ENCODE results near the gene CD79B. TPM values are rescaled to one million over a fixed set of nuclear protein-coding genes. Genes with fewer than 3 reads are reported as not detected.

CD79B gene
- total and polyA plus RNA-seq, 10 of the 15 experiments (the other 5 are each of a cell fraction or from before 2014, with no cell fraction given): 17.5 to 148 (median 79.1) TPM

DNA sequence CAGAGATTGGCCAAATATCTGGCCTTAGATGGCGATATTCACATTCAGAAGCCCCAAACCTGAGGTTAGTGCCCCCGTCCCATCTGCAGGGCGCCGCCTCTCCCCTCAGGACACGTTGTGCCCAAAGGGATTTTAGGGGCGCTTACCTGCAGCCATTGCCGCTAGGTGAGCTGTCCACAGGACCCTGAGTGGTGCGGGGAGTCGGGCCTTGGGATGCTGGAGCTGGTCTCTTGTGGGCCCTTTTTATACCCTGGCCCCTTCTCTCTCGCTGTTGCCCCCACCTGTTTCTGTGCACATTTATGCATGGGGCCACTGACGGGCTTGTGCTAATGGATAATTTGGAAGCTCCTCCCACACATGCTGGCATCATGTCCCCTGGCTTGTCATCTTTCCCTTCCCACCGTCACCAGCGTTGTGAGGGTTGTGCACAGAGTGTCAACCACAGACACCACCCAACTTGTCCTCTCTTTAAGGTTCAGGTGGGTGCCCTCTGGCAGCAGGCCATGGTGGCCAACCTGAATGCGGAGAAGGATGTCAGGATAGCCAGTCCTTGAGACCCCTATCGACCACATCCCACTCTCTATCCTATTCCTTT is 21.0 kb downstream of the CD79B start, which contains the start of gene CSHL1:
Gene CSHL1, minus strand, starts transcription at position 218 of the 595 bp plus-strand sequence. Its CDS starts 62 bp downstream, at position 156.
- H3K9ac ChIP-seq (ENCODE audit: control insufficient read depth, insufficient read depth, low read length): no peak within 1 kb of the TSS
- H2AFZ ChIP-seq (ENCODE audit: control insufficient read depth, low read depth, low read length): no peak within 1 kb of the TSS
- ChIA-PET CTCF (interaction anchor here (0.6 to 17.4 kb wide), 23 partner anchors 8 to 371 kb away, joined by 3 to 481 read pairs (median 6); partner anchors contain the start of genes ERN1 and ICAM2), SMC1A (ENCODE audit: uncharacterized antibody, unreplicated experiment) (interaction anchor here (0.5 to 2.6 kb wide), 17 partner anchors 10 to 691 kb away, joined by 3 to 18 read pairs (median 4); partner anchors contain the start of gene ICAM2), RAD21 (ENCODE audit: unreplicated experiment) (interaction anchor here (0.7 to 4.4 kb wide), 13 partner anchors 11 to 370 kb away, joined by 3 to 34 read pairs (median 3); partner anchors contain the start of gene ICAM2), POLR2A (no interaction called here)
- WGBS (ENCODE audit: insufficient coverage, insufficient replicate concordance, low lambda C conversion rate, missing lambda C conversion rate): 47% methylated on average over 15 of the region's 15 CpGs
- H3K36me3 ChIP-seq (ENCODE audit: control insufficient read depth in 2 of 2, insufficient read depth in 2 of 2, low read length in 1 of 2): no peaks in the 10 kb centered on the region
- no peaks in the 10 kb centered on the region for H4K20me1 ChIP-seq (ENCODE audit: control insufficient read depth, insufficient read depth)
- TF ChIP-seq, protein P1, sequence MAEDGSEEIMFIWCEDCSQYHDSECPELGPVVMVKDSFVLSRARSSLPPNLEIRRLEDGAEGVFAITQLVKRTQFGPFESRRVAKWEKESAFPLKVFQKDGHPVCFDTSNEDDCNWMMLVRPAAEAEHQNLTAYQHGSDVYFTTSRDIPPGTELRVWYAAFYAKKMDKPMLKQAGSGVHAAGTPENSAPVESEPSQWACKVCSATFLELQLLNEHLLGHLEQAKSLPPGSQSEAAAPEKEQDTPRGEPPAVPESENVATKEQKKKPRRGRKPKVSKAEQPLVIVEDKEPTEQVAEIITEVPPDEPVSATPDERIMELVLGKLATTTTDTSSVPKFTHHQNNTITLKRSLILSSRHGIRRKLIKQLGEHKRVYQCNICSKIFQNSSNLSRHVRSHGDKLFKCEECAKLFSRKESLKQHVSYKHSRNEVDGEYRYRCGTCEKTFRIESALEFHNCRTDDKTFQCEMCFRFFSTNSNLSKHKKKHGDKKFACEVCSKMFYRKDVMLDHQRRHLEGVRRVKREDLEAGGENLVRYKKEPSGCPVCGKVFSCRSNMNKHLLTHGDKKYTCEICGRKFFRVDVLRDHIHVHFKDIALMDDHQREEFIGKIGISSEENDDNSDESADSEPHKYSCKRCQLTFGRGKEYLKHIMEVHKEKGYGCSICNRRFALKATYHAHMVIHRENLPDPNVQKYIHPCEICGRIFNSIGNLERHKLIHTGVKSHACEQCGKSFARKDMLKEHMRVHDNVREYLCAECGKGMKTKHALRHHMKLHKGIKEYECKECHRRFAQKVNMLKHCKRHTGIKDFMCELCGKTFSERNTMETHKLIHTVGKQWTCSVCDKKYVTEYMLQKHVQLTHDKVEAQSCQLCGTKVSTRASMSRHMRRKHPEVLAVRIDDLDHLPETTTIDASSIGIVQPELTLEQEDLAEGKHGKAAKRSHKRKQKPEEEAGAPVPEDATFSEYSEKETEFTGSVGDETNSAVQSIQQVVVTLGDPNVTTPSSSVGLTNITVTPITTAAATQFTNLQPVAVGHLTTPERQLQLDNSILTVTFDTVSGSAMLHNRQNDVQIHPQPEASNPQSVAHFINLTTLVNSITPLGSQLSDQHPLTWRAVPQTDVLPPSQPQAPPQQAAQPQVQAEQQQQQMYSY (CRISPR knock-in tag; IDR thresholded peaks at IDR 0.05): no peak
- TF ChIP-seq RAD51 (IDR thresholded peaks at IDR 0.05) (no peak), JUND (IDR thresholded peaks at IDR 0.05; ENCODE audit: low read depth, low read length) (no peak), EGR1 (IDR thresholded peaks at IDR 0.05; ENCODE audit: borderline replicate concordance in 1 of 2, low read depth in 2 of 2, low read length in 2 of 2) (no peak), SREBF1 (IDR thresholded peaks at IDR 0.05; ENCODE audit: low read length) (no peak), MXI1 (IDR thresholded peaks at IDR 0.05; ENCODE audit: low read depth, low read length) (no peak), POLR2A (IDR thresholded peaks at IDR 0.05; ENCODE audit: low read depth, low read length) (no peak)
- TF ChIP-seq, protein P2, sequence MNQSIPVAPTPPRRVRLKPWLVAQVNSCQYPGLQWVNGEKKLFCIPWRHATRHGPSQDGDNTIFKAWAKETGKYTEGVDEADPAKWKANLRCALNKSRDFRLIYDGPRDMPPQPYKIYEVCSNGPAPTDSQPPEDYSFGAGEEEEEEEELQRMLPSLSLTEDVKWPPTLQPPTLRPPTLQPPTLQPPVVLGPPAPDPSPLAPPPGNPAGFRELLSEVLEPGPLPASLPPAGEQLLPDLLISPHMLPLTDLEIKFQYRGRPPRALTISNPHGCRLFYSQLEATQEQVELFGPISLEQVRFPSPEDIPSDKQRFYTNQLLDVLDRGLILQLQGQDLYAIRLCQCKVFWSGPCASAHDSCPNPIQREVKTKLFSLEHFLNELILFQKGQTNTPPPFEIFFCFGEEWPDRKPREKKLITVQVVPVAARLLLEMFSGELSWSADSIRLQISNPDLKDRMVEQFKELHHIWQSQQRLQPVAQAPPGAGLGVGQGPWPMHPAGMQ (IDR thresholded peaks at IDR 0.05; ENCODE audit: borderline replicate concordance): no peak
- peaks cover 0 to 2% of the 10 kb centered on the region in 2 experiments; a peak in 2 of 4 replicates for H3K27me3 ChIP-seq (replicated peaks in 1 of 2; ENCODE audit: control insufficient read depth in 2 of 2, insufficient read depth in 2 of 2, low read length in 1 of 2)
- no TSS peak for BruUV-seq (replicated peaks)
- H3K27ac ChIP-seq (ENCODE audit: control insufficient read depth, insufficient read depth): no peak within 1 kb of the TSS
- no peak within 1 kb of the TSS for H3K4me3 ChIP-seq
- DNase-seq (ENCODE audit: low read depth, low spot score) (no peak), ATAC-seq (no peak), FAIRE-seq (no peak)
- intact Hi-C loops (cut with micrococcal nuclease; ENCODE audit: unreplicated experiment) (loop anchor here (2.0 kb wide), 1 partner anchor 222 kb away; no protein-coding TSS in a partner anchor), in situ Hi-C loops (cut with MboI) (no loop called here)
- peaks cover 4% of the 10 kb centered on the region for H3K4me1 ChIP-seq (ENCODE audit: control insufficient read depth, insufficient read depth, low read length)
- H3K79me2 ChIP-seq (ENCODE audit: control insufficient read depth, insufficient read depth, low read length): no peaks in the 10 kb centered on the region
- no peak within 1 kb of the TSS for H3K4me2 ChIP-seq (ENCODE audit: control insufficient read depth, insufficient read depth)
- H3K9me3 ChIP-seq (replicated peaks; ENCODE audit: control insufficient read depth, insufficient read depth, low read length): no peaks in the 10 kb centered on the region

Measured in GM12878 (cell line).